C4-2B (cell line): ENCODE measurements around the gene KIF1A.

Experiments used
- H3K27ac ChIP-seq: fragments of 450-650 bp; 2 replicates; pipeline ENCODE4 v1.5.1; 2017
- ZFX ChIP-seq: fragments of 450-650 bp; IDR thresholded peaks from 2 replicates; pipeline ENCODE4 v1.6.1; 2017
- TF ChIP-seq, protein P1 (sequence below): fragments of 450-650 bp; conservative IDR thresholded peaks from 2 replicates; pipeline ENCODE4 v1.5.1; 2017; ENCODE audit warnings: mild to moderate bottlenecking

KIF1A gene

DNA sequence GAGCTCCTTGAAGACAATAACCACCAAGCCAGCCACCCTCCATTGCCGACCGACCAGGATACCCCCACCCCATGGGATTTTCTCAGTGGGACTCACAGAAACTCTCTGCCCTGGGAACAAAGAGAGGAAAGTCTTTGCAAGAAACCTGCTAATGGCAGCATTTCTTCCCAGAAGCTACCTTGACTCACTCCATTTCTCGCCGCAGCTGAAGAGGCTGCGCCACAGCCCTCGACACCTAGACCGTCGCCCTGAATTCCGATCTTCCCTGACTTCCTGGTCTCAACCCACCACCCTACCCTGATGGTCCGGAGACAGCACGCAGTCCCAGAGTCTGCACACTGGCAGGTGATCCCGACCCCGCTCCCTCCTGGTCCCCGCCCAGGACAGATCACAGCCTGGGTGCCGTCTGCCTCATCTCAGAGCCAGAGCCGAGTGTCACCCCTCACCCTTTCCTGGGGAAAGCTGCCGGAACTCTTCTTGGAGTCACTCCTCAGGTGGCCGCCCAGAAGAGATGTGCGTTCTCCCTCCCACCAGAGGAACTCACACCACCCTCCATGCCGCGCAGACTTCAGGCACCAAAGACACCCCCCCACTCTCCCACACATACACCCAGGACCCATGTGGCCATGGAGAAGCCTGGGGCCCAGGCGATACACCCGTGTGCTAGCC is 103.8 kb downstream of the KIF1A start:
- TF ChIP-seq, protein P1, sequence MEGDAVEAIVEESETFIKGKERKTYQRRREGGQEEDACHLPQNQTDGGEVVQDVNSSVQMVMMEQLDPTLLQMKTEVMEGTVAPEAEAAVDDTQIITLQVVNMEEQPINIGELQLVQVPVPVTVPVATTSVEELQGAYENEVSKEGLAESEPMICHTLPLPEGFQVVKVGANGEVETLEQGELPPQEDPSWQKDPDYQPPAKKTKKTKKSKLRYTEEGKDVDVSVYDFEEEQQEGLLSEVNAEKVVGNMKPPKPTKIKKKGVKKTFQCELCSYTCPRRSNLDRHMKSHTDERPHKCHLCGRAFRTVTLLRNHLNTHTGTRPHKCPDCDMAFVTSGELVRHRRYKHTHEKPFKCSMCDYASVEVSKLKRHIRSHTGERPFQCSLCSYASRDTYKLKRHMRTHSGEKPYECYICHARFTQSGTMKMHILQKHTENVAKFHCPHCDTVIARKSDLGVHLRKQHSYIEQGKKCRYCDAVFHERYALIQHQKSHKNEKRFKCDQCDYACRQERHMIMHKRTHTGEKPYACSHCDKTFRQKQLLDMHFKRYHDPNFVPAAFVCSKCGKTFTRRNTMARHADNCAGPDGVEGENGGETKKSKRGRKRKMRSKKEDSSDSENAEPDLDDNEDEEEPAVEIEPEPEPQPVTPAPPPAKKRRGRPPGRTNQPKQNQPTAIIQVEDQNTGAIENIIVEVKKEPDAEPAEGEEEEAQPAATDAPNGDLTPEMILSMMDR = no peak
- no peak for TF ChIP-seq ZFX
- H3K27ac ChIP-seq = no peak overlapping the region

GRCh38 chr2:240714747-240715725 is 105.0 kb downstream of the KIF1A start:
- no peak overlapping the region for H3K27ac ChIP-seq

GRCh38 chr2:240713928-240714746 is 105.9 kb downstream of the KIF1A start:
- H3K27ac ChIP-seq = no peak overlapping the region
- TF ChIP-seq ZFX = no peak

More at GRCh38 chr2:240714747-240715725, 105.0 kb downstream of the KIF1A start:
- TF ChIP-seq, protein P1 = no peak
- TF ChIP-seq ZFX = no peak

GRCh38 chr2:240713071-240713927 is 106.7 kb downstream of the KIF1A start:
- TF ChIP-seq, protein P1 = no peak
- TF ChIP-seq ZFX = no peak
- no peak overlapping the region for H3K27ac ChIP-seq

GRCh38 chr2:240712121-240712520 is 107.9 kb downstream of the KIF1A start:
- no peak overlapping the region for H3K27ac ChIP-seq
- TF ChIP-seq, protein P1 = no peak
- TF ChIP-seq ZFX = no peak

DNA sequence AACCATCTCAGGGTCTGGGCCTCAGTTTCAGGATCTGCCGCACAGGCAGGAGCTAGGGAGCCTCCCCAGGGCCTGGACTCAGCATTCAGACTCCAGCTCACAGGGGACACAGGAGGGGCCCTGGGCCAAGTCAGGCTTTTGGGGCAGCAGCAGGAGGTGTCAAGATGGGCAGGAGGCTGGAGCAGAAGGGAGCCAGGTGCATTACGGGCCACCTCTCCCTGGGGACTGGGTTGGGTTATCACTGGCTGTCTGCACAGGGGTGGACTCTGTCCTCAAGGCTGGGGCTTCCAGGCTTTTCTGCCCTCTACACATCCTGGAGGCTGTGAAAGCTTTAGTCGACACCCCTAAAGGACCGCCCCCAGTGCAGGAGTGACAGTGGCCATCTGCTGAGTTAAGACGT is 108.3 kb downstream of the KIF1A start:
- TF ChIP-seq ZFX = no peak
- TF ChIP-seq, protein P1 = no peak

GRCh38 chr2:240711296-240711695 is 108.7 kb downstream of the KIF1A start:
- TF ChIP-seq, protein P1 = no peak
- TF ChIP-seq ZFX = no peak
- no peak overlapping the region for H3K27ac ChIP-seq

More for the DNA sequence above, 108.3 kb downstream of the KIF1A start:
- no peak overlapping the region for H3K27ac ChIP-seq
